ENCODE data around the gene GLRX3. TPM values are rescaled to one million over a fixed set of nuclear protein-coding genes. Genes with fewer than 3 reads are reported as not detected.

GLRX3 gene
- total and polyA plus RNA-seq, 4 donors: 37.6 to 71.1 (median 57.5) TPM

GRCh38 chr10:130222381-130222780, 86.2 kb downstream of the GLRX3 start:
- Histone ChIP-seq H3K4me3 (no peak overlapping the region), H3K27me3 (ENCODE audit: control insufficient read depth in 3 of 3, insufficient read depth in 3 of 3, low read length in 2 of 3) (peaks cover 0 to 3% (median 0%) of the 10 kb centered on the region in 3 donors), H3K4me1 (ENCODE audit: control insufficient read depth in 5 of 5, insufficient read depth in 5 of 5, low read length in 5 of 5) (no peaks in the 10 kb centered on the region), H3K9me3 (ENCODE audit: control insufficient read depth in 4 of 4, insufficient read depth in 3 of 4, low read length in 3 of 4) (peaks cover 0 to 11% (median 0%) of the 10 kb centered on the region in 4 donors), H3K9ac (ENCODE audit: insufficient read depth in 1 of 2, low read length in 2 of 2) (no peak overlapping the region), H3K27ac (ENCODE audit: low read depth in 1 of 2, low read length in 1 of 2) (no peak overlapping the region), H3K36me3 (ENCODE audit: control insufficient read depth in 4 of 4, insufficient read depth in 4 of 4, low read length in 4 of 4) (no peaks in the 10 kb centered on the region)
- no peak for DNase-seq
- ATAC-seq (ENCODE audit: insufficient read depth, low FRiP score): no peak
- no peak for TF ChIP-seq CTCF (IDR thresholded peaks at IDR 0.05; ENCODE audit: control extremely low read depth, extremely low read depth)
- 88 to 89% methylated on average over 8 of the region's 8 CpGs for WGBS, 2 donors

- peaks cover 0 to 3% (median 0%) of the 10 kb centered on the region in 3 donors for H3K27me3 ChIP-seq (ENCODE audit: control insufficient read depth in 3 of 3, insufficient read depth in 3 of 3, low read length in 2 of 3)
- WGBS, 2 donors: 66 to 85% methylated on average over 4 of the region's 4 CpGs
- no peak overlapping the region for H3K4me3 ChIP-seq
- DNase-seq (no peak), ATAC-seq (ENCODE audit: insufficient read depth, low FRiP score) (no peak)
- H3K9me3 ChIP-seq (ENCODE audit: control insufficient read depth in 4 of 4, insufficient read depth in 3 of 4, low read length in 3 of 4): peaks cover 0 to 17% (median 0%) of the 10 kb centered on the region in 4 donors
- H3K9ac ChIP-seq (ENCODE audit: insufficient read depth in 1 of 2, low read length in 2 of 2): no peak overlapping the region
- H3K4me1 ChIP-seq (ENCODE audit: control insufficient read depth in 5 of 5, insufficient read depth in 5 of 5, low read length in 5 of 5): no peaks in the 10 kb centered on the region
- no peak overlapping the region for H3K27ac ChIP-seq (ENCODE audit: low read depth in 1 of 2, low read length in 1 of 2)
- no peak for TF ChIP-seq CTCF (IDR thresholded peaks at IDR 0.05; ENCODE audit: control extremely low read depth, extremely low read depth)
- H3K36me3 ChIP-seq (ENCODE audit: control insufficient read depth in 4 of 4, insufficient read depth in 4 of 4, low read length in 4 of 4): no peaks in the 10 kb centered on the region
These were observed 88.0 kb downstream of the GLRX3 start for GRCh38 chr10:130224228-130224627.

- no peak for ATAC-seq (ENCODE audit: insufficient read depth, low FRiP score)
- H3K27ac ChIP-seq (ENCODE audit: low read depth in 1 of 2, low read length in 1 of 2): no peak overlapping the region
- peaks cover 0 to 3% (median 0%) of the 10 kb centered on the region in 3 donors for H3K27me3 ChIP-seq (ENCODE audit: control insufficient read depth in 3 of 3, insufficient read depth in 3 of 3, low read length in 2 of 3)
- DNase-seq: no peak
- no peaks in the 10 kb centered on the region for H3K4me1 ChIP-seq (ENCODE audit: control insufficient read depth in 5 of 5, insufficient read depth in 5 of 5, low read length in 5 of 5)
- no peak overlapping the region for H3K4me3 ChIP-seq
- 93 to 94% methylated on average over 3 of the region's 3 CpGs for WGBS, 2 donors
- H3K36me3 ChIP-seq (ENCODE audit: control insufficient read depth in 4 of 4, insufficient read depth in 4 of 4, low read length in 4 of 4): no peaks in the 10 kb centered on the region
- H3K9me3 ChIP-seq (ENCODE audit: control insufficient read depth in 4 of 4, insufficient read depth in 3 of 4, low read length in 3 of 4): peaks cover 0 to 21% (median 0%) of the 10 kb centered on the region in 4 donors
- no peak for TF ChIP-seq CTCF (IDR thresholded peaks at IDR 0.05; ENCODE audit: control extremely low read depth, extremely low read depth)
- H3K9ac ChIP-seq (ENCODE audit: insufficient read depth in 1 of 2, low read length in 2 of 2): no peak overlapping the region
These were observed 89.8 kb downstream of the GLRX3 start for GRCh38 chr10:130226012-130226411.

GRCh38 chr10:130227883-130228282, 91.7 kb downstream of the GLRX3 start:
- no peaks in the 10 kb centered on the region for H3K4me1 ChIP-seq (ENCODE audit: control insufficient read depth in 5 of 5, insufficient read depth in 5 of 5, low read length in 5 of 5)
- ATAC-seq (ENCODE audit: insufficient read depth, low FRiP score) (no peak), DNase-seq (no peak)
- H3K27ac ChIP-seq (ENCODE audit: low read depth in 1 of 2, low read length in 1 of 2): no peak overlapping the region
- TF ChIP-seq CTCF (IDR thresholded peaks at IDR 0.05; ENCODE audit: control extremely low read depth, extremely low read depth): no peak
- peaks cover 0 to 23% (median 0%) of the 10 kb centered on the region in 4 donors for H3K9me3 ChIP-seq (ENCODE audit: control insufficient read depth in 4 of 4, insufficient read depth in 3 of 4, low read length in 3 of 4)
- H3K36me3 ChIP-seq (ENCODE audit: control insufficient read depth in 4 of 4, insufficient read depth in 4 of 4, low read length in 4 of 4): no peaks in the 10 kb centered on the region
- H3K4me3 ChIP-seq: no peak overlapping the region
- 83 to 84% methylated on average over 2 of the region's 2 CpGs for WGBS, 2 donors
- H3K27me3 ChIP-seq (ENCODE audit: control insufficient read depth in 3 of 3, insufficient read depth in 3 of 3, low read length in 2 of 3): peaks cover 0 to 3% (median 0%) of the 10 kb centered on the region in 3 donors
- H3K9ac ChIP-seq (ENCODE audit: insufficient read depth in 1 of 2, low read length in 2 of 2): no peak overlapping the region

All from lung (tissue), 12 donors.